WTC11 (cell line): ENCODE data around the gene RHOBTB1. TPM values are rescaled to one million over a fixed set of nuclear protein-coding genes. Genes with fewer than 3 reads are reported as not detected.
A peak's percentile ranks its signal among the peaks of the same experiment; 100 is the strongest.

ENCODE experiments used
- AR ChIP-seq: fragments of 250-450 bp; sonication (Bioruptor Pico); IDR thresholded peaks from 2 replicates; pipeline ENCODE4 v1.9.0; 2021; ENCODE audit warnings: mild to moderate bottlenecking
- ATF1 ChIP-seq: sonication (generic); formaldehyde crosslinking; IDR thresholded peaks from 2 replicates; pipeline ENCODE4 v1.8.1; 2023; ENCODE audit warnings: mild to moderate bottlenecking, moderate library complexity, missing genetic modification reagents
- ESRRA ChIP-seq: sonication (generic); formaldehyde crosslinking; IDR thresholded peaks from 2 replicates; pipeline ENCODE4 v1.8.1; 2022; ENCODE audit warnings: mild to moderate bottlenecking, missing genetic modification reagents, borderline replicate concordance
- FOXP1 ChIP-seq: sonication (generic); formaldehyde crosslinking; IDR thresholded peaks from 2 replicates; pipeline ENCODE4 v1.8.0; 2022; ENCODE audit warnings: missing genetic modification reagents, mild to moderate bottlenecking, moderate library complexity, borderline replicate concordance
- FOXP4 ChIP-seq: sonication (generic); formaldehyde crosslinking; IDR thresholded peaks from 2 replicates; pipeline ENCODE4 v1.8.0; 2022; ENCODE audit warnings: mild to moderate bottlenecking, missing genetic modification reagents
- GABPB1 ChIP-seq: sonication (generic); formaldehyde crosslinking; IDR thresholded peaks from 2 replicates; pipeline ENCODE4 v1.8.1; 2023; ENCODE audit warnings: mild to moderate bottlenecking, missing genetic modification reagents
- IRF2 ChIP-seq: sonication (generic); formaldehyde crosslinking; IDR thresholded peaks from 2 replicates; pipeline ENCODE4 v1.8.0; 2022; ENCODE audit warnings: low read depth, missing genetic modification reagents, borderline replicate concordance
- NFATC4 ChIP-seq: fragments of 250-450 bp; sonication (Bioruptor Pico); IDR thresholded peaks from 2 replicates; pipeline ENCODE4 v1.9.0; 2021; ENCODE audit warnings: mild to moderate bottlenecking
- NFYB ChIP-seq: sonication (generic); formaldehyde crosslinking; conservative IDR thresholded peaks from 2 replicates; pipeline ENCODE4 v1.8.0; 2022; ENCODE audit warnings: low read depth, missing genetic modification reagents
- NR2C2 ChIP-seq: sonication (generic); formaldehyde crosslinking; IDR thresholded peaks from 2 replicates; pipeline ENCODE4 v1.8.0; 2022; ENCODE audit warnings: mild to moderate bottlenecking, missing genetic modification reagents
- NR3C1 ChIP-seq: sonication (generic); formaldehyde crosslinking; conservative IDR thresholded peaks from 2 replicates; pipeline ENCODE4 v1.8.1; 2023; ENCODE audit warnings: low read depth, mild to moderate bottlenecking, missing genetic modification reagents
- STAT6 ChIP-seq: sonication (generic); formaldehyde crosslinking; conservative IDR thresholded peaks from 2 replicates; pipeline ENCODE4 v1.8.1; 2023; ENCODE audit warnings: mild to moderate bottlenecking, low read depth, missing genetic modification reagents, moderate library complexity
- TEAD4 ChIP-seq: sonication (generic); formaldehyde crosslinking; IDR thresholded peaks from 2 replicates; pipeline ENCODE4 v1.8.0; 2022; ENCODE audit warnings: mild to moderate bottlenecking, missing genetic modification reagents
- TP53 ChIP-seq: sonication (generic); formaldehyde crosslinking; IDR thresholded peaks from 2 replicates; pipeline ENCODE4 v1.8.1; 2023; ENCODE audit warnings: mild to moderate bottlenecking, missing genetic modification reagents
- ZNF219 ChIP-seq: sonication (generic); formaldehyde crosslinking; IDR thresholded peaks from 2 replicates; pipeline ENCODE4 v1.8.0; 2023; ENCODE audit warnings: missing genetic modification reagents, mild to moderate bottlenecking, borderline replicate concordance
- ZNF532 ChIP-seq: fragments of 250-450 bp; sonication (Bioruptor Pico); IDR thresholded peaks from 2 replicates; pipeline ENCODE4 v1.9.0; 2021; ENCODE audit warnings: mild to moderate bottlenecking, borderline replicate concordance
- ZSCAN18 ChIP-seq: fragments of 250-450 bp; sonication (Bioruptor Pico); IDR thresholded peaks from 2 replicates; pipeline ENCODE4 v2.1.2; 2022; ENCODE audit warnings: mild to moderate bottlenecking, moderate library complexity
- total RNA-seq: library from RNA; stranded (reverse); gene quantifications from 3 replicates; pipeline ENCODE4 v1.2.3, GENCODE V29; 2021
- TF ChIP-seq, protein P1 (sequence below): fragments of 200-600 bp; IDR thresholded peaks from 2 replicates; pipeline ENCODE4 v1.8.0; 2022; ENCODE audit warnings: antibody characterized with exemption
- TF ChIP-seq, protein P2 (sequence below): fragments of 250-450 bp; sonication (Bioruptor Pico); IDR thresholded peaks from 2 replicates; pipeline ENCODE4 v1.9.0; 2021; ENCODE audit warnings: mild to moderate bottlenecking
- TF ChIP-seq, protein P3 (sequence below): sonication (generic); formaldehyde crosslinking; IDR thresholded peaks from 2 replicates; pipeline ENCODE4 v1.8.1; 2022; ENCODE audit warnings: missing genetic modification reagents, borderline replicate concordance

The RHOBTB1 gene
- total RNA-seq, 1 experiment from 2014 or later, result 6.9 TPM

GRCh38 chr10:60944058-60944909, at the start of gene RHOBTB1 (continued):
- TF ChIP-seq ZNF219 (CRISPR knock-in tag) (no peak), FOXP1 (CRISPR knock-in tag) (peak; percentile 33; the same call in 1 of the 2 replicates), NFATC4 (0 out of 2 replicates have a peak, but pooled peaks have one; percentile 6), FOXP4 (0 out of 2 replicates have a peak, but pooled peaks have one; percentile 8), NFYB (no peak), STAT6 (CRISPR knock-in tag) (no peak), TP53 (CRISPR knock-in tag) (0 out of 2 replicates have a peak, but pooled peaks have one; percentile 26), IRF2 (CRISPR knock-in tag) (no peak), ATF1 (0 out of 2 replicates have a peak, but pooled peaks have one; percentile 17), ZNF532 (no peak), ESRRA (CRISPR knock-in tag) (peak; percentile 63; the same call in 1 of the 2 replicates), NR3C1 (no peak), GABPB1 (CRISPR knock-in tag) (no peak), AR (CRISPR knock-in tag) (no peak), TEAD4 (CRISPR knock-in tag) (no peak), ZSCAN18 (CRISPR knock-in tag) (no peak), NR2C2 (no peak)
- TF ChIP-seq, protein P1, sequence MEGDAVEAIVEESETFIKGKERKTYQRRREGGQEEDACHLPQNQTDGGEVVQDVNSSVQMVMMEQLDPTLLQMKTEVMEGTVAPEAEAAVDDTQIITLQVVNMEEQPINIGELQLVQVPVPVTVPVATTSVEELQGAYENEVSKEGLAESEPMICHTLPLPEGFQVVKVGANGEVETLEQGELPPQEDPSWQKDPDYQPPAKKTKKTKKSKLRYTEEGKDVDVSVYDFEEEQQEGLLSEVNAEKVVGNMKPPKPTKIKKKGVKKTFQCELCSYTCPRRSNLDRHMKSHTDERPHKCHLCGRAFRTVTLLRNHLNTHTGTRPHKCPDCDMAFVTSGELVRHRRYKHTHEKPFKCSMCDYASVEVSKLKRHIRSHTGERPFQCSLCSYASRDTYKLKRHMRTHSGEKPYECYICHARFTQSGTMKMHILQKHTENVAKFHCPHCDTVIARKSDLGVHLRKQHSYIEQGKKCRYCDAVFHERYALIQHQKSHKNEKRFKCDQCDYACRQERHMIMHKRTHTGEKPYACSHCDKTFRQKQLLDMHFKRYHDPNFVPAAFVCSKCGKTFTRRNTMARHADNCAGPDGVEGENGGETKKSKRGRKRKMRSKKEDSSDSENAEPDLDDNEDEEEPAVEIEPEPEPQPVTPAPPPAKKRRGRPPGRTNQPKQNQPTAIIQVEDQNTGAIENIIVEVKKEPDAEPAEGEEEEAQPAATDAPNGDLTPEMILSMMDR, result no peak
- TF ChIP-seq, protein P2, sequence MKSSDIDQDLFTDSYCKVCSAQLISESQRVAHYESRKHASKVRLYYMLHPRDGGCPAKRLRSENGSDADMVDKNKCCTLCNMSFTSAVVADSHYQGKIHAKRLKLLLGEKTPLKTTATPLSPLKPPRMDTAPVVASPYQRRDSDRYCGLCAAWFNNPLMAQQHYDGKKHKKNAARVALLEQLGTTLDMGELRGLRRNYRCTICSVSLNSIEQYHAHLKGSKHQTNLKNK (CRISPR knock-in tag), result no peak
- TF ChIP-seq, protein P3, sequence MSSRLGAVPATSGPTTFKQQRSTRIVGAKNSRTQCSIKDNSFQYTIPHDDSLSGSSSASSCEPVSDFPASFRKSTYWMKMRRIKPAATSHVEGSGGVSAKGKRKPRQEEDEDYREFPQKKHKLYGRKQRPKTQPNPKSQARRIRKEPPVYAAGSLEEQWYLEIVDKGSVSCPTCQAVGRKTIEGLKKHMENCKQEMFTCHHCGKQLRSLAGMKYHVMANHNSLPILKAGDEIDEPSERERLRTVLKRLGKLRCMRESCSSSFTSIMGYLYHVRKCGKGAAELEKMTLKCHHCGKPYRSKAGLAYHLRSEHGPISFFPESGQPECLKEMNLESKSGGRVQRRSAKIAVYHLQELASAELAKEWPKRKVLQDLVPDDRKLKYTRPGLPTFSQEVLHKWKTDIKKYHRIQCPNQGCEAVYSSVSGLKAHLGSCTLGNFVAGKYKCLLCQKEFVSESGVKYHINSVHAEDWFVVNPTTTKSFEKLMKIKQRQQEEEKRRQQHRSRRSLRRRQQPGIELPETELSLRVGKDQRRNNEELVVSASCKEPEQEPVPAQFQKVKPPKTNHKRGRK (CRISPR knock-in tag), result no peak
